NCI-H128 (cell line): Measurements from ENCODE around the gene MED1.

Source experiments
- DNase-seq: peaks from one replicate; lab custom pipeline; 2025; ENCODE audit not compliant: unreplicated experiment; lab: John Stamatoyannopoulos, UW

Gene MED1

GRCh38 chr17:39364236-39365025, 86.6 kb downstream of the MED1 start:
- DNase-seq = no peak

- DNase-seq = no peak
Measured at GRCh38 chr17:39361064-39361463, 90.0 kb downstream of the MED1 start.

- DNase-seq = no peak
Measured at GRCh38 chr17:39360537-39360936, 90.5 kb downstream of the MED1 start.

GRCh38 chr17:39359994-39360393, 91.1 kb downstream of the MED1 start:
- no peak for DNase-seq

GRCh38 chr17:39357986-39358385, 93.1 kb downstream of the MED1 start:
- no peak for DNase-seq

GRCh38 chr17:39357488-39357887, 93.6 kb downstream of the MED1 start:
- no peak for DNase-seq
